Sigmoid colon (tissue), 7 donors: Measurements from ENCODE around the gene OR10H3. TPM values are rescaled to one million over a fixed set of nuclear protein-coding genes. Genes with fewer than 3 reads are reported as not detected.
"Not testable (repeated sequence)": the region's sequence is repeated elsewhere in the genome, so short reads cannot be mapped to it uniquely, and the experiment has no call there.

Experiments
- DNase-seq: peaks from one replicate; pipeline ENCODE4 v3.0.0-alpha.2; 2019
- H3K27ac ChIP-seq, 4 donors: fragments of 200-600 bp; sonication (generic); one replicate each; pipeline ENCODE4 v1.5.1; 2016 to 2019; ENCODE audit warnings: mild to moderate bottlenecking in 1 of 4
- H3K27me3 ChIP-seq, 3 donors: fragments of 200-600 bp; sonication (generic); one replicate each; pipeline ENCODE4 v1.5.1; 2019; ENCODE audit warnings: mild to moderate bottlenecking in 1 of 3
- H3K36me3 ChIP-seq, 4 donors: fragments of 200-600 bp; sonication (generic); one replicate each; pipeline ENCODE4 v1.5.1; 2016 to 2019
- H3K4me1 ChIP-seq, 4 donors: fragments of 200-600 bp; sonication (generic); one replicate each; pipeline ENCODE4 v1.5.1; 2017 to 2019
- H3K4me3 ChIP-seq, 4 donors: fragments of 200-600 bp; sonication (generic); one replicate each; pipeline ENCODE4 v1.5.1; 2017 to 2019; ENCODE audit warnings: mild to moderate bottlenecking in 2 of 4, moderate library complexity in 1 of 4
- H3K9me3 ChIP-seq, 4 donors: fragments of 200-600 bp in 3 of 4; sonication (generic) in 3 of 4; one replicate each; pipeline versions ENCODE4 v1.5.1 to v1.6.1; 2013 to 2019
- EP300 ChIP-seq, 4 donors: sonication (generic); formaldehyde crosslinking; IDR thresholded peaks; one replicate each; pipeline ENCODE4 v1.6.1; 2017; ENCODE audit warnings: antibody characterized with exemption in 4 of 4
- POLR2A ChIP-seq, 2 donors: fragments of 450-650 bp; IDR thresholded peaks; one replicate each; pipeline ENCODE4 v1.6.1; 2016; ENCODE audit warnings: antibody characterized with exemption in 2 of 2, mild to moderate bottlenecking in 2 of 2, moderate library complexity in 2 of 2
- POLR2AphosphoS5 ChIP-seq, 4 donors: sonication (generic); formaldehyde crosslinking; IDR thresholded peaks; one replicate each; pipeline ENCODE4 v1.6.1; 2017; ENCODE audit warnings: antibody characterized with exemption in 4 of 4
- WGBS, 2 donors: extraction: QIAGEN DNeasy Blood & Tissue Kit; methylation state at CpG; one replicate each; pipeline ENCODE4 v1.1.7; 2013; 5-methylcytosine and 5-hydroxymethylcytosine counted together
- intact Hi-C: fragments of 100-400 bp; cut with DNase I; formaldehyde crosslinking; loops from one replicate; pipeline ENCODE4 v1.15.1; 2023
- polyA plus RNA-seq, 3 donors: library from polyadenylated mRNA; stranded (reverse); fragments of 200-250 nt; gene quantifications; one replicate each; pipeline ENCODE4 v1.2.3, GENCODE V29; 2013
- total RNA-seq, 4 donors: library from RNA; depleted of rRNA; stranded (reverse); fragments of >200 nt; gene quantifications; one replicate each; pipeline ENCODE4 v1.1.0, GENCODE V29; 2016
- TF ChIP-seq, protein P1 (sequence below), 4 experiments: fragments of 450-650 bp in 3 of 4; fragments of 200-600 bp in 1 of 4; IDR thresholded peaks; one replicate each; pipeline ENCODE4 v1.5.1; 2016 to 2019; ENCODE audit warnings: antibody characterized with exemption in 4 of 4, mild to moderate bottlenecking in 3 of 4, moderate library complexity in 2 of 4
- donor health status: healthy with polysubstance abuse.
- donor health status: Bipolar disorder and iron deficiency.
- donor health status: healthy.

The OR10H3 gene
- total and polyA plus RNA-seq, 7 donors: not detected

DNA sequence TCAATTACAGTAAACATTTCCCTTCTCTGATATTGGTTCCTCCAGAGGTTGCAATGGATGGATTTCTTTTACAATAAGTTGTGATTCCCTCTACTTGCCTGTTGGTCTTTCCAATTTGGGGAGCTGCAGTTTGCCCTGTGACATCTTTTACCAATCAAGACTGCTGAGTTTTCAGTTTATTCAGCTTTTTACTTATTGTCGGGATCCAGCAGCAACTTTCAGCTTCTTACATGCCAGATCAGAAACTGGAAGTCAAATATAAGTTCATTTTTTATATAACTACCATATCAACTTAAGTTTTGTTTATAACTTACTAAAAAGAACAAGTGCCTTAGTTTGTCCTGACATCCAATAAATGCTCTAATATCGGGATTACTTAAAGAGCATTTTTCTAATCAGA lies 10.5 kb downstream of the OR10H3 start:
- Histone ChIP-seq H3K27ac (no peak overlapping the region), H3K27me3 (peaks cover 0 to 13% (median 0%) of the 10 kb centered on the region in 3 donors), H3K4me1 (no peaks in the 10 kb centered on the region), H3K4me3 (no peak overlapping the region), H3K9me3 (no peaks in the 10 kb centered on the region), H3K36me3 (no peaks in the 10 kb centered on the region)
- 82 to 83% methylated on average over 2 of the region's 2 CpGs for WGBS, 2 donors
- DNase-seq: no peak
- intact Hi-C loops: no loop called here
- TF ChIP-seq, protein P1, sequence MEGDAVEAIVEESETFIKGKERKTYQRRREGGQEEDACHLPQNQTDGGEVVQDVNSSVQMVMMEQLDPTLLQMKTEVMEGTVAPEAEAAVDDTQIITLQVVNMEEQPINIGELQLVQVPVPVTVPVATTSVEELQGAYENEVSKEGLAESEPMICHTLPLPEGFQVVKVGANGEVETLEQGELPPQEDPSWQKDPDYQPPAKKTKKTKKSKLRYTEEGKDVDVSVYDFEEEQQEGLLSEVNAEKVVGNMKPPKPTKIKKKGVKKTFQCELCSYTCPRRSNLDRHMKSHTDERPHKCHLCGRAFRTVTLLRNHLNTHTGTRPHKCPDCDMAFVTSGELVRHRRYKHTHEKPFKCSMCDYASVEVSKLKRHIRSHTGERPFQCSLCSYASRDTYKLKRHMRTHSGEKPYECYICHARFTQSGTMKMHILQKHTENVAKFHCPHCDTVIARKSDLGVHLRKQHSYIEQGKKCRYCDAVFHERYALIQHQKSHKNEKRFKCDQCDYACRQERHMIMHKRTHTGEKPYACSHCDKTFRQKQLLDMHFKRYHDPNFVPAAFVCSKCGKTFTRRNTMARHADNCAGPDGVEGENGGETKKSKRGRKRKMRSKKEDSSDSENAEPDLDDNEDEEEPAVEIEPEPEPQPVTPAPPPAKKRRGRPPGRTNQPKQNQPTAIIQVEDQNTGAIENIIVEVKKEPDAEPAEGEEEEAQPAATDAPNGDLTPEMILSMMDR (IDR thresholded peaks at IDR 0.05): no peak
- no peak for TF ChIP-seq EP300 (IDR thresholded peaks at IDR 0.05)
- TF ChIP-seq POLR2A (IDR thresholded peaks at IDR 0.05): no peak
- no peak for TF ChIP-seq POLR2AphosphoS5 (IDR thresholded peaks at IDR 0.05)

DNA sequence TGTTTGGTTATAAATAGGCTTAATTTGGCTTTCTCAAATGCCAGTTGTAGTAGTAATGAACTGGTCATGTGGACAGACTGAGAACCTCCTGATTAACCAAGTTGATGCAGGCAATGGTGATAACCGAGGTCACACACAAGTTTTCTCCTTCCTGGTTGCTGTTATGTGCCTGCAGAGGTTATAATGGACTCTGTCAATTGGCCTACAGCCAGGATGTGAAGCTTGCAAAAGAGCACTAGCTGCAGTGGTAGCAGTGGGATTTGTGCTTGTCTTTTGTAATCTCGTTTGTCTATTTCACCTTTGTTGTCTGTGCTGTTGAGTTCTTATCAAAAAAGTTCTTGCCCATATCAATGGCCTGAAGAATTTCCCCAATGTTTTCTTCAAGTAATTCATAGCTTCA lies 20.6 kb downstream of the OR10H3 start:
- H3K4me3 ChIP-seq: no peak overlapping the region
- H3K9me3 ChIP-seq: no peaks in the 10 kb centered on the region
- H3K27me3 ChIP-seq: peaks cover 0 to 24% (median 13%) of the 10 kb centered on the region in 3 donors
- TF ChIP-seq POLR2A (IDR thresholded peaks at IDR 0.05): no peak
- TF ChIP-seq, protein P1 (IDR thresholded peaks at IDR 0.05): no peak
- no peak for TF ChIP-seq POLR2AphosphoS5 (IDR thresholded peaks at IDR 0.05)
- no peak for TF ChIP-seq EP300 (IDR thresholded peaks at IDR 0.05)
- no peak overlapping the region for H3K27ac ChIP-seq
- WGBS, 2 donors: 25 to 58% methylated on average over 2 of the region's 2 CpGs
- no peak for DNase-seq
- H3K4me1 ChIP-seq: no peaks in the 10 kb centered on the region
- intact Hi-C loops: no loop called here
- H3K36me3 ChIP-seq: no peaks in the 10 kb centered on the region

DNA sequence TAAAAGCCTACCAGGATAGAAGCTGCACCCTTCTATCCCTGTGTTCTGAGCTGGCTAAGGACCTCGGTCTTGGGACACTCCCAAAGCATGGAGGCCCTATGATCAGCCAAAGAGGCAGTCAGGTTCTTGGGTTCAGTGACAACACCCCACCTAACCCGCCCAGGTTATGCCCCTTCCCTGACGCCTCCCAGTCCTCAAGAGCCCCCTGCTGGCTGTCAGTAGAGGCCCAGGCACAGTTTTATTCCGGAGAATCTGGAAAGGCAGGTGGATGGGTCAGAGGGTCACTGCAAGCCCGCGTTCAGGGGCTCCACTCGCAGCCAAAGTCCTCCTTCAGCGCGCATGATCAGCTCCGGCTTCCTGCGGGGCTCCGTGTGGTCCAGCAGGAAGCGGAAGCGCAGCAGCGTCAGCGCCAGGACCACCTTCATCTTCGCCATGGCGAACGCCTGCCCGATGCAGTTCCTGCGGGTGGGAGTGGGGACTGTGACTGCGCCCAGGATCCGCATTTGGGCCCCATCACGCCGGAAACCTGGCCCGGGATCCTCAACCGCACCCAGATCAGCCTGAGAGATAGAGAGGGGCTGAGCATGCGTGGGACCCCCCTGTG lies 22.3 kb downstream of the OR10H3 start:
- H3K27me3 ChIP-seq: peaks cover 0 to 24% (median 13%) of the 10 kb centered on the region in 3 donors
- no peaks in the 10 kb centered on the region for H3K36me3 ChIP-seq
- intact Hi-C loops: no loop called here
- no peaks in the 10 kb centered on the region for H3K4me1 ChIP-seq
- no peak overlapping the region for H3K4me3 ChIP-seq
- DNase-seq: no peak
- H3K27ac ChIP-seq: no peak overlapping the region
- no peaks in the 10 kb centered on the region for H3K9me3 ChIP-seq
- WGBS, 2 donors: 40 to 44% methylated on average over 28 of the region's 28 CpGs
- TF ChIP-seq, protein P1 (IDR thresholded peaks at IDR 0.05): peak in 1 of 4 experiments; percentile 10
- no peak for TF ChIP-seq POLR2A (IDR thresholded peaks at IDR 0.05)
- TF ChIP-seq POLR2AphosphoS5 (IDR thresholded peaks at IDR 0.05): no peak

DNA sequence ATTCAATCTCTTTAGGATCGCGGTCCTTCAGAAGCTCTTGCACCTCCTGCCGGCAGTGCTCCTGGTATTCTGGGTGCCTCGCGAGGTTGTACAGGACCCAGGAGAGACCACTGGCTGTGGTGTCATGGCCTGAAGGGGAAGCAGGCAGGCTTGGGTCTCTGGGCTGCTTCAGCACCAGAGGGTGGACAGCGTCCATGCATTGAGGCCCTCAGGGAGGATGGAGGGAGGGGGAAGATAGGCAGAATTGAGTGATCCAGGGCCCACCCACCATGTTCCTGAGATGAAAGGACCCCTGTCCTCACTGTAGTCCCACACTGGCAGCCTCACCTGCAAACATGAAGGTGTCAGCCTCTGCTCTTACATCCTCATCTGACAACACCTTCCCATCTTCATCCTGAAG lies 31.8 kb downstream of the OR10H3 start:
- intact Hi-C loops: no loop called here
- Histone ChIP-seq H3K4me1 (no peaks in the 10 kb centered on the region), H3K4me3 (no peak overlapping the region), H3K9me3 (no peaks in the 10 kb centered on the region), H3K36me3 (peaks cover 0 to 8% (median 0%) of the 10 kb centered on the region in 4 donors), H3K27ac (no peak overlapping the region), H3K27me3 (no peaks in the 10 kb centered on the region)
- WGBS, 2 donors: 43 to 45% methylated on average over 6 of the region's 6 CpGs
- no peak for DNase-seq
- TF ChIP-seq POLR2AphosphoS5 (IDR thresholded peaks at IDR 0.05): no peak

DNA sequence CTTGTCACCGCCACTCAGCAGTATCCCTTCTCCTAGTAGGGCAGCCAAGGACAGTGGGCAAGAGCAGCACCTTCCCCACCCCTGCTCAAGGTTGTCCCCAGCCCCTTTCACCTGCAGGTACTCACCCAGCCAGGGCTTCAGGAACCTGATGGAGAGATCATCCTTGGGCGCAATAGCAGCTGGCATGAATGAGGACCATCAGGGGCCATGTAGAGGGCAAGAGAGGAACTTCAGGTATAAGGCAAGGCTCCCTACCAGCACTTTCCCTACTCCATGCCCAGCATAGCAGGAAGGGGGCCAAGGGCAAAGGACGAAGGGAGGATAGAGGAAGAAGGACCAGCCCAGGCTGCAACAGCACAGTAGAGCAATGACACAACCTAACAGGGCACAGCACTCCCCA lies 36.4 kb downstream of the OR10H3 start:
- H3K9me3 ChIP-seq, H3K4me3 ChIP-seq, H3K36me3 ChIP-seq, H3K27me3 ChIP-seq, H3K27ac ChIP-seq, H3K4me1 ChIP-seq, intact Hi-C loops: not testable (repeated sequence)
- peak; percentile 5 for DNase-seq
- 72 to 79% methylated on average over 3 of the region's 3 CpGs for WGBS, 2 donors

DNA sequence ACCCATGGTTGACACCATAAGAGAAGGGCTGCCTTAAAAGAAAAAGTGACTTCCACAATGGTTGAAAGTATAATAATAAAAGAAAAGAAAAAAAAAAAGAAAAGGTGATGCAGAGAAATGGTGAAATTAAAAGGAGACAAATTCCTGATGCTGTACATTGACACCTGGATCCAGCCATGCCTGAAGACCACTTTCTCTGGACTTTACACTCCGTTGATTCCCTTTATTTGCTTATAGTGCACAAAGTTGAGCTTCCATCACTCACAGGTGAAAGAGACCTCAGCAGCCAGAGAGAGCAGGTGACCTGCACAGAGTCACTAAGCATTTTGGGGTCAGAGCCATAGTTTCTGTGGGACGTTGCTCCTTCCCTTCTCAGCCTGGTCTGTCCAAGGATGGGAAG lies 37.5 kb downstream of the OR10H3 start:
- WGBS, 2 donors: 57 to 61% methylated on average over 2 of the region's 2 CpGs
- H3K9me3 ChIP-seq: no peaks in the 10 kb centered on the region
- H3K36me3 ChIP-seq: no peaks in the 10 kb centered on the region
- DNase-seq: no peak
- no peak overlapping the region for H3K4me3 ChIP-seq
- no peaks in the 10 kb centered on the region for H3K27me3 ChIP-seq
- TF ChIP-seq, protein P1 (IDR thresholded peaks at IDR 0.05): no peak
- no peak for TF ChIP-seq POLR2AphosphoS5 (IDR thresholded peaks at IDR 0.05)
- no peak for TF ChIP-seq EP300 (IDR thresholded peaks at IDR 0.05)
- no peak for TF ChIP-seq POLR2A (IDR thresholded peaks at IDR 0.05)
- intact Hi-C loops: no loop called here
- H3K27ac ChIP-seq: no peak overlapping the region
- peaks cover 0 to 12% (median 10%) of the 10 kb centered on the region in 4 donors for H3K4me1 ChIP-seq
